Measurements from ENCODE around the gene MMP12.

DNA sequence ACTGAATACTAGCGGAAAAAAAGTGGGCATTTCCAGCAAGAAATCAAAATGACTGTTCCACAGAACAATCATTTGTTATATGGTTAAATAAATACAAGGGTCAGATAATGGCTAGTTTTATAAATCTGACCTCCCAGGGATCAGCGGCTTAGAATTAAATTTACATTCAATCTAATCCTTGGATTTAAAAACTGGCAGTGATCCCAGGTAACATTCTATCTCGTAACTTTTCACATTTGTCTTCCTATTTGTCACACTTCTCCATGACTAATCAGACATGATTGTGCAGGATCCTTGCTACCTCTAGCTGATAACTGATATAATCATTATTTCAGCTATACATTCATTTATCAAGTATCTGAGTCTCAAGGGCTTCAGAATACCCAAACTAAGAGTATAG, 28.5 kb downstream of the MMP12 start:
- no peak for TF ChIP-seq POLR2A (IDR thresholded peaks at IDR 0.05; ENCODE audit: extremely low read depth, insufficient read length)
- TF ChIP-seq, protein P1, sequence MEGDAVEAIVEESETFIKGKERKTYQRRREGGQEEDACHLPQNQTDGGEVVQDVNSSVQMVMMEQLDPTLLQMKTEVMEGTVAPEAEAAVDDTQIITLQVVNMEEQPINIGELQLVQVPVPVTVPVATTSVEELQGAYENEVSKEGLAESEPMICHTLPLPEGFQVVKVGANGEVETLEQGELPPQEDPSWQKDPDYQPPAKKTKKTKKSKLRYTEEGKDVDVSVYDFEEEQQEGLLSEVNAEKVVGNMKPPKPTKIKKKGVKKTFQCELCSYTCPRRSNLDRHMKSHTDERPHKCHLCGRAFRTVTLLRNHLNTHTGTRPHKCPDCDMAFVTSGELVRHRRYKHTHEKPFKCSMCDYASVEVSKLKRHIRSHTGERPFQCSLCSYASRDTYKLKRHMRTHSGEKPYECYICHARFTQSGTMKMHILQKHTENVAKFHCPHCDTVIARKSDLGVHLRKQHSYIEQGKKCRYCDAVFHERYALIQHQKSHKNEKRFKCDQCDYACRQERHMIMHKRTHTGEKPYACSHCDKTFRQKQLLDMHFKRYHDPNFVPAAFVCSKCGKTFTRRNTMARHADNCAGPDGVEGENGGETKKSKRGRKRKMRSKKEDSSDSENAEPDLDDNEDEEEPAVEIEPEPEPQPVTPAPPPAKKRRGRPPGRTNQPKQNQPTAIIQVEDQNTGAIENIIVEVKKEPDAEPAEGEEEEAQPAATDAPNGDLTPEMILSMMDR (IDR thresholded peaks at IDR 0.05; ENCODE audit: low read depth, low read length), result no peak
- TF ChIP-seq MYC (IDR thresholded peaks at IDR 0.05; ENCODE audit: low read depth, low read length), result no peak

Measured in NB4 (cell line).